ENCODE measurements around the gene CCDC171.

The CCDC171 gene

DNA sequence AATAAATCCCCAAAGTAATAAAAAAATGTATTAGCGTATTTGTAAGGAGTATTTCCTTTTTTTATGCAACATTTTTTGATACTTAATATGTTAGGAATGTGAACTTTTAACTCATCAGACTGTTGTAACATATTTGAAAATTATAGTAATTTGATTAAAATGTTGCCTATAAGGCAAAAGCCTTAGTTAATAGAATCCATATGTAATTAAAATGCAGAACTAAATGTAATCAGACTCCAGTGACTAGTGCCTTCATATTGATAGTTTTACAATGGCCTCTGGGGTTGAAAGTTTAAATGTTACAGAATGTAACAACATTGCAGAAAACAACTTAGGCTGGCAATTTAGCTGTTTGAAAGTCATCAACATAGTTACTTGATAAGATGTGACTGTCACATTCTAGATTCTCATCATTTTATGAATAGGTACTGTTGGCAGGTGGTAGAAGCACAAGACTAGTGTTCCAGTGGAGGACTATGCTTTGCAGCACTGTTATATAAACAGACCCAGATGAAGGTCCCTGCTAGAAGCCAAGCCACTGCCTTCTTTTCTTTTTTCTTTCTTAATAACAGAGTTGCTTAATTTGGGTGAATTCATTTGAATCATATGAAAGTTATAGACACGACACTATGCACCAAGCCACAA, 382.9 kb downstream of the CCDC171 start:
- TF ChIP-seq, protein P1, sequence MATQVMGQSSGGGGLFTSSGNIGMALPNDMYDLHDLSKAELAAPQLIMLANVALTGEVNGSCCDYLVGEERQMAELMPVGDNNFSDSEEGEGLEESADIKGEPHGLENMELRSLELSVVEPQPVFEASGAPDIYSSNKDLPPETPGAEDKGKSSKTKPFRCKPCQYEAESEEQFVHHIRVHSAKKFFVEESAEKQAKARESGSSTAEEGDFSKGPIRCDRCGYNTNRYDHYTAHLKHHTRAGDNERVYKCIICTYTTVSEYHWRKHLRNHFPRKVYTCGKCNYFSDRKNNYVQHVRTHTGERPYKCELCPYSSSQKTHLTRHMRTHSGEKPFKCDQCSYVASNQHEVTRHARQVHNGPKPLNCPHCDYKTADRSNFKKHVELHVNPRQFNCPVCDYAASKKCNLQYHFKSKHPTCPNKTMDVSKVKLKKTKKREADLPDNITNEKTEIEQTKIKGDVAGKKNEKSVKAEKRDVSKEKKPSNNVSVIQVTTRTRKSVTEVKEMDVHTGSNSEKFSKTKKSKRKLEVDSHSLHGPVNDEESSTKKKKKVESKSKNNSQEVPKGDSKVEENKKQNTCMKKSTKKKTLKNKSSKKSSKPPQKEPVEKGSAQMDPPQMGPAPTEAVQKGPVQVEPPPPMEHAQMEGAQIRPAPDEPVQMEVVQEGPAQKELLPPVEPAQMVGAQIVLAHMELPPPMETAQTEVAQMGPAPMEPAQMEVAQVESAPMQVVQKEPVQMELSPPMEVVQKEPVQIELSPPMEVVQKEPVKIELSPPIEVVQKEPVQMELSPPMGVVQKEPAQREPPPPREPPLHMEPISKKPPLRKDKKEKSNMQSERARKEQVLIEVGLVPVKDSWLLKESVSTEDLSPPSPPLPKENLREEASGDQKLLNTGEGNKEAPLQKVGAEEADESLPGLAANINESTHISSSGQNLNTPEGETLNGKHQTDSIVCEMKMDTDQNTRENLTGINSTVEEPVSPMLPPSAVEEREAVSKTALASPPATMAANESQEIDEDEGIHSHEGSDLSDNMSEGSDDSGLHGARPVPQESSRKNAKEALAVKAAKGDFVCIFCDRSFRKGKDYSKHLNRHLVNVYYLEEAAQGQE (IDR thresholded peaks at IDR 0.05; ENCODE audit: insufficient replicate concordance, low read depth), result no peak
- TF ChIP-seq, protein P2, sequence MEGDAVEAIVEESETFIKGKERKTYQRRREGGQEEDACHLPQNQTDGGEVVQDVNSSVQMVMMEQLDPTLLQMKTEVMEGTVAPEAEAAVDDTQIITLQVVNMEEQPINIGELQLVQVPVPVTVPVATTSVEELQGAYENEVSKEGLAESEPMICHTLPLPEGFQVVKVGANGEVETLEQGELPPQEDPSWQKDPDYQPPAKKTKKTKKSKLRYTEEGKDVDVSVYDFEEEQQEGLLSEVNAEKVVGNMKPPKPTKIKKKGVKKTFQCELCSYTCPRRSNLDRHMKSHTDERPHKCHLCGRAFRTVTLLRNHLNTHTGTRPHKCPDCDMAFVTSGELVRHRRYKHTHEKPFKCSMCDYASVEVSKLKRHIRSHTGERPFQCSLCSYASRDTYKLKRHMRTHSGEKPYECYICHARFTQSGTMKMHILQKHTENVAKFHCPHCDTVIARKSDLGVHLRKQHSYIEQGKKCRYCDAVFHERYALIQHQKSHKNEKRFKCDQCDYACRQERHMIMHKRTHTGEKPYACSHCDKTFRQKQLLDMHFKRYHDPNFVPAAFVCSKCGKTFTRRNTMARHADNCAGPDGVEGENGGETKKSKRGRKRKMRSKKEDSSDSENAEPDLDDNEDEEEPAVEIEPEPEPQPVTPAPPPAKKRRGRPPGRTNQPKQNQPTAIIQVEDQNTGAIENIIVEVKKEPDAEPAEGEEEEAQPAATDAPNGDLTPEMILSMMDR (IDR thresholded peaks at IDR 0.05; ENCODE audit: insufficient read depth, low read length), result no peak
- TF ChIP-seq POLR2AphosphoS5 (IDR thresholded peaks at IDR 0.05; ENCODE audit: low read depth) (no peak), GABPA (IDR thresholded peaks at IDR 0.05; ENCODE audit: low read depth) (no peak), SPI1 (IDR thresholded peaks at IDR 0.05; ENCODE audit: borderline replicate concordance, low read depth) (no peak)
- Histone ChIP-seq H3K27ac (replicated peaks) (no peak overlapping the region), H3K4me3 (replicated peaks; ENCODE audit: insufficient read depth, low read length) (no peak overlapping the region), H3K27me3 (ENCODE audit: insufficient read depth, poor library complexity, severe bottlenecking) (no peaks in the 10 kb centered on the region)
- no peak for DNase-seq (ENCODE audit: low read depth in 1 of 2, low spot score in 1 of 2)

DNA sequence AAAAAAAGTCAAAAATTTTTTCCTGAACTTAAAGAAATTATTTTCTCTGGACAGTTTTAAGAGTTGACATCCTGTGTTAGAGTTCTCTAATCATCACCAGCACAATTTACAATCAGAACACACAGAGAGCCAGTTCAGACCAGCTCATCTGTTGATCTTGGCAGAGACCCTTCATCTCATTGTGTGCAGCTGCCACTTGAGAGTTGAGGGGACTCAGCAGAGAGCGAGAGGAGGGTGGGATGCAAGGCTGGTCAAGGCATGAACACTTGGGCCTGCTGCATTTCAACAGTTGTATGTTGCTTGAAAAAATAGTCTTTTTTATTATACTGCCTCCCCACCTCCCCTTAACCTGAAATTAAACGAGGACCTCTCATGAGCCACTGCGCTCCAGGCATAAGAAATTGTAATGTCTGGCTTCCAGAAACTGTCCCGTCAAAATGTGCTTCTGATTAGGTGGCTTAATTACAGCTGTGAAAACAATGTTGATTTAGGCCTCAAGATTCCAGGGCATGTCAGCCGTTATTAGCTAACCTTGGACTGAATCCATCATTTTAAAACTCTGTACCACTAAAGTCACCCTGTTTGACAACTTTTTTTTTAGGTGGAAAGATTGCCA, 383.6 kb downstream of the CCDC171 start:
- no peak for DNase-seq (ENCODE audit: low read depth in 1 of 2, low spot score in 1 of 2)
- H3K27ac ChIP-seq (replicated peaks), result no peak overlapping the region
- TF ChIP-seq, protein P1 (IDR thresholded peaks at IDR 0.05; ENCODE audit: insufficient replicate concordance, low read depth), result no peak
- no peak for TF ChIP-seq GABPA (IDR thresholded peaks at IDR 0.05; ENCODE audit: low read depth)
- no peak for TF ChIP-seq SPI1 (IDR thresholded peaks at IDR 0.05; ENCODE audit: borderline replicate concordance, low read depth)
- no peak for TF ChIP-seq POLR2AphosphoS5 (IDR thresholded peaks at IDR 0.05; ENCODE audit: low read depth)
- TF ChIP-seq, protein P2 (IDR thresholded peaks at IDR 0.05; ENCODE audit: insufficient read depth, low read length), result no peak
- no peaks in the 10 kb centered on the region for H3K27me3 ChIP-seq (ENCODE audit: insufficient read depth, poor library complexity, severe bottlenecking)
- H3K4me3 ChIP-seq (replicated peaks; ENCODE audit: insufficient read depth, low read length), result no peak overlapping the region

DNA sequence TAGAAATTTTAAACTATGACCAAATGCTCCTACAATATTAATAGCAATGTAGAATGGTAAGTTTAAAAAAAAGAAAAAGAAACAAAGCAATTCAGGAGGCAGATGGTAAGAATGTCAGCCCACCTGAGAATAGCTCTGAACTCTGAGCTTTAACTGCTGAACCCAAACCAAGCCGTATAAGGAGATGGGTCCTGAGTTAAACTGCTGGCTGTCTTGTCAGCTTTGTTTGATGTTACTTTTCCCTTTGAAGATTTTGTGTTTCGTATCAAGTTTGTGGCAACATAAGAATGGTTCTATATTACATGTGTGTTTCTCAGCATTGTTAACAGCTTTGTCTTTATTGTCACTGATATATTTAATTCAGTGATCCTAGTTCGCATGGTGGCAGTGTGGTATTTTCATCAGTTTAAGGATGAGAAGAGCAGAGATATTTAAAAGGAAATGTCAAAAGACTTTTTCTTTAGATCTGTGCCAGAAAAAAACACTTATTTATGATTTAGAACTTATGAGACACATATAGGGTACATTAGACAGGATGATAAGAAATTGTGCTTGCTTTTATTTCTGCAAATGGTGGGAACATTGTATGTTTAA, 390.1 kb downstream of the CCDC171 start:
- TF ChIP-seq SPI1 (IDR thresholded peaks at IDR 0.05; ENCODE audit: borderline replicate concordance, low read depth), result no peak
- TF ChIP-seq GABPA (IDR thresholded peaks at IDR 0.05; ENCODE audit: low read depth), result no peak
- no peak for TF ChIP-seq POLR2AphosphoS5 (IDR thresholded peaks at IDR 0.05; ENCODE audit: low read depth)
- TF ChIP-seq, protein P1 (IDR thresholded peaks at IDR 0.05; ENCODE audit: insufficient replicate concordance, low read depth), result no peak
- TF ChIP-seq, protein P2 (IDR thresholded peaks at IDR 0.05; ENCODE audit: insufficient read depth, low read length), result no peak
- Histone ChIP-seq H3K27ac (replicated peaks) (no peak overlapping the region), H3K27me3 (ENCODE audit: insufficient read depth, poor library complexity, severe bottlenecking) (no peaks in the 10 kb centered on the region), H3K4me3 (replicated peaks; ENCODE audit: insufficient read depth, low read length) (no peak overlapping the region)
- DNase-seq (ENCODE audit: low read depth in 1 of 2, low spot score in 1 of 2), result no peak

Measured in HL-60 (cell line).